ENCODE data around the gene B4GALT6.
"Not testable (repeated sequence)": the region's sequence is repeated elsewhere in the genome, so short reads cannot be mapped to it uniquely, and the experiment has no call there.

B4GALT6 gene

DNA sequence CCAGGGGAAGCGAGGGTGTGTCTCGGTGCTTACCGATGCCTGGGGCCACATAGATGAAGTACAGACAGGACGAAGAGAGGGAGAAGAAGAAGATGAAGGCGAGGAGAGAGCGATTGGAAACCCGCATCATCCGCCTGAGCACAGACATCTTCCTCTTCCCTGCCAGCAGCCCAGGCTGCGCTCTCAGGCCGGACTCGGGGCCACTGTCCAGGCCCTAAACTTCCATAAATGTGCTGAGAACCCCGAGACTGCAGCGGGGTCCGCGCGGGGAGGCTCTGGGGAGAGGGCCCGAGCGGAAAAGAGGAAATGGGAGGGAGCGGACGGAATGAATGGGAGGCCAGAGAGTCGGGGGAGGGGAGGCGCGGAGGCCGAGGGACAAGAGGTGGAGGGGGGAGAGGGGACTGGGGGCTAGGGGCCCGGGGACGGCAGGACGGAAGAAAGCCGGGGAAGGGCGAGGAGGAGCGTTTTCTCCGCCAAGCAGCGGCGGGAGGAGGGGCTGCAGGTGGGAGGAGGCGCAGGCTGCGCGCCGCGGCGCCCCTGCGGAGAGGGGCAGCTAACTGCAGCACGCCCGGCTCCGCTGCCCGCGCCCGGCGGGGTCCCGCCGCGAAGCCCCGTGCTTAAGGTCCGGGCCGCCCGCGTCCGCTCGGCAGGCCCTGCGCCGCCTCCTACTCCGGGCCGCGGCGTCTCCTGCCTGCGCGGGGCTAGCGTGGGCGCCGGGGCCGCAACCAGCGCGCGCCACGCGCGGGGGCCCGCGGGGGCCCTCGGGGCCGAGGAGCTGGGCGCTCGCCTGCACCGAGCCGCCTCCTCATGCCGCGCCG is at the start of gene B4GALT6:
TSS of gene B4GALT6 (minus strand) at position 303 of the 818 bp plus-strand sequence. CDS start at position 148, 155 bp downstream.
- no peak for DNase-seq (ENCODE audit: low read depth)

GRCh38 chr18:31731628-31732027 is 47.2 kb upstream of the B4GALT6 start:
- no peak for DNase-seq (ENCODE audit: low read depth)

GRCh38 chr18:31729196-31729595 is 44.8 kb upstream of the B4GALT6 start:
- not testable (repeated sequence) for DNase-seq (ENCODE audit: low read depth)

- DNase-seq (ENCODE audit: low read depth) = no peak
Observed at GRCh38 chr18:31723990-31724711, 39.8 kb upstream of the B4GALT6 start.

DNA sequence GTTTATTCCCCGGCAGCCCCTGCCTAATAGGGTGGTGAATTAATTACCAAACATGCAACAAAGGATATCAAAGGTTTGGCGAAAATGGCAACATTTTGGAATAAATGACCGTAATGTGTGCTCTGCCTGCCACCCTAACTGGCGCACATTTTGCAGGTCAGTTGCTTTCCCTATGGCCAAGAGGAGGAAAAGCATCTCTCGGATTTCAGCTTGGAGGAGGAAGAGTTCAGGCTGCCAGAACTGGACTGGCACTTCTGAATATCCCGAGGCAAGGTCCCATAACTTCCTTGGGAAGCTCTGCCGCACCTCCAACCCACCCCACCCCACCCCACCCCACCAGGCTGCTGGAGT is 39.2 kb upstream of the B4GALT6 start:
- DNase-seq (ENCODE audit: low read depth) = no peak

DNA sequence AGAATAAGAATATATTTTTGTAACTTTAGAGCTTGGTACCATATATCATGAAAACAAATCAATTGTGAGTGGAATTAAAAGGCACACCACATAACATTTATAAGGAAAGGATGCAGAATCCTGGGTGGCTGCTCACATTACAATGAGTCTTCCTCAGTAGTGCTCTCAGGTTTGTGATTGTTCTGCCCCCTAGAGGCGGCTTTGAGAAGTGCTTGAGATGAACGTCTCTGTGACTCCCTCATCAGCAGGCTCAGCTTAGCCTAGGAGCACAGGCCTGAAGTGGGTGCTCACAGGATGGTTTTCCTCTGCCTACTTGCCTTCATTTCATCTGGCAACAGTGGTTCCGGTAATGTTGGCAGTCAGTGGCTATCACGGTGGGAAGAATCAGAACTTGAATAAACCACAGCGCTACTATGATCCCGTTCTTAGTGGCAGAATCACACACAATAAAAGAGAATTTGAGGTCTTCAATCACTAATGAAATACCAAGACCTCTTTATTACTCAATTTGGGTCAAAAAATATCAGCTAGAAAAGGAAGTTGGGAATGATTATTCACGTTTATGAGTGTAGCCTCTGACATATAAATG is 38.1 kb upstream of the B4GALT6 start:
- peak; percentile 51 for DNase-seq (ENCODE audit: low read depth)

DNA sequence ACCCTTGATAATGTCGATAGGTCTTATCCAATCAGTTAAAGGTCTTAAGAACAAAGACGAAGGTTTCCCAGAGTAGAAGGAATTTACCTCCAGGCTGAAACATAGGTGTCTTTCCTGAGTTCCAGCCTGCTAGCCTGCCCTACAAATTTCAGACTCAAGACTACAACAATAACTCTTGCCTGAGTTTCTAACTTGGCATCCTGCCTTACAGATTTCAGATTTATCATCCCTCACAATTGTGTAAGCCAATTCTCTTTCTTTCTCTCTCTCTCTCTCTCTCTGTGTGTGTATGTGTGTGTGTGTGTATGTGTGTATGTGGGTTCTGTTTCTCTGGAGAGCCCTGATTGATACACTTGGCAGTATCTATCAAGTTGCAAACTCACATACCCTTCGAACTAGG is 37.2 kb upstream of the B4GALT6 start:
- DNase-seq (ENCODE audit: low read depth) = no peak

DNA sequence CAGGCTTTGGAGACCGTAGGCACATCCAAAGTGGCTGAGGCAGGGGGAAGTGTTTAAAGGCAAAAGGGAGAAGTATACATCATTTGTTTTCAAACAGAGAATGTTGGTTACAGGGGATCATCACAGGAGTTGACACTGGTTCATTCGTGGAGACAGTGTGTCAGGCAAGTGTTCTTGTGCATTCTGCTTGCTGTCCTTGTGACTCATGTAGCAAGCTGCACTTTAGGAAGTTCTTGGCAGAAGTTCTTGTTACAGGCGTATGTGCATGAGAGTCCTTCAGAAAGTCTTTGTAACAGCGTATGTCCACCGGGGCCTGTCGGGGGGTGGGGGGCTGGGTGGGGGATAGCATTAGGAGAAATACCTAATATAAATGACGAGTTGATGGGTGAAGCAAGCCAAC is 36.5 kb upstream of the B4GALT6 start:
- DNase-seq (ENCODE audit: low read depth) = no peak

- DNase-seq (ENCODE audit: low read depth) = no peak
Observed at GRCh38 chr18:31719363-31720006, 35.1 kb upstream of the B4GALT6 start.

- DNase-seq (ENCODE audit: low read depth) = no peak
Observed at GRCh38 chr18:31718386-31718785, 34.0 kb upstream of the B4GALT6 start.

GRCh38 chr18:31716362-31716761 is 32.0 kb upstream of the B4GALT6 start:
- no peak for DNase-seq (ENCODE audit: low read depth)

- DNase-seq (ENCODE audit: low read depth) = no peak
Observed at GRCh38 chr18:31711365-31712172, 27.2 kb upstream of the B4GALT6 start.

- no peak for DNase-seq (ENCODE audit: low read depth)
Observed at GRCh38 chr18:31710826-31711225, 26.4 kb upstream of the B4GALT6 start.

GRCh38 chr18:31707815-31708214 is 23.4 kb upstream of the B4GALT6 start:
- DNase-seq (ENCODE audit: low read depth) = no peak

- no peak for DNase-seq (ENCODE audit: low read depth)
Observed at GRCh38 chr18:31702449-31702848, 18.1 kb upstream of the B4GALT6 start.

DNA sequence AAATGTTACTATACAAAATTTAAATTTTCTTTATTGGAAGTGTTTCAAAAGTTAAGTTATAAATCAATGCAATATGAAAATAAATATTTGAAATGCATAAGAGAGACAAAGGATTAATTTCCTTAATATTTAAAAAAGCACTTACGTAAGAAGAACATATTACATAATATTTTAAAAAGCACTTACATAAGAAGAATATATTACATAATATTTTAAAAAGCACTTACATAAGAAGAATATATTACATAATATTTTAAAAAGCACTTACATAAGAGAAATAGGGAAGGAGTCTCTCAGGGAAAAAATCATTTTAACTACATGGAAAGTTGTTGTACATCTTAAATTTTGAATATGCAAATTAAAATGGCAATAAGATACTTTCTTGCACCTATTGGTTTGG is 17.4 kb upstream of the B4GALT6 start:
- no peak for DNase-seq (ENCODE audit: low read depth)

- DNase-seq (ENCODE audit: low read depth) = no peak
Observed at GRCh38 chr18:31700990-31701389, 16.6 kb upstream of the B4GALT6 start.

GRCh38 chr18:31697351-31698298 is 13.2 kb upstream of the B4GALT6 start:
- DNase-seq (ENCODE audit: low read depth) = no peak

DNA sequence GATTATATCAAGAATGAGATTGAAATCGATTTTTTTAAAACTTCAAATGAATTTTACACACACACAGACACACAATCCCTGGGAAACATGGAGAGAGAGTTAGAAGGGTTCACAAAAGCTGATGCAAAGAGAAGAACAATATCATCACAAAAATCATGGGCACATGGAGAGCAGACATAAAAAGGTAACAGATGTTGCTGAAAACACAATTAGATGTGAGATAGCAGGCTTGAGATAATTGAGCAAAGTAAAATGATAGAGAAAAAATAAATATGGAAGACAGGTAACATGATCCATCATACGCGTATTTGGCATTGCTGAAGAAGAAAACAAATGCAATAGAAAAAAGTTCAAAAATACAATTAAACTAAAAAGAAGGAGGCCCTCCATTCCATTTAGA is 11.6 kb upstream of the B4GALT6 start:
- DNase-seq (ENCODE audit: low read depth) = no peak

GRCh38 chr18:31694297-31694696 is 9.9 kb upstream of the B4GALT6 start:
- no peak for DNase-seq (ENCODE audit: low read depth)

DNA sequence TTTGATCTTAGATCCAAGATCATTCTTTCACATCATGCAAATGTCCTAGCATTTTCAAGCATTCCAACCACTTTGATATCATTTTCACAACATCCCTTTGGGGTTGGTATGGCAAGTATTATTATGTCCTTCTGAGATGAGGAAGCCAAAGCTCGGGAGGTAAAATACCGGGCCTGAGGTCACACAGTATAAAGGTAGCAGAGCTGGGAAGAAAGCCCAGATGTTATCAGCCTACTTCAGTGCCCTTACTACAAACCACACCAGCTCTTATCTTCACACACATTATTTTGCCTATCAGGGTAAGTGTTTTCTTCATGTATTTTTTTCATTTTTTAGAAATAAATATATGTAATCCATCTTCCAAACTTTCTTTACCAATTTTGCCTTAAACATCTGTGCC is 4.2 kb upstream of the B4GALT6 start:
- no peak for DNase-seq (ENCODE audit: low read depth)
